Adipose tissue (tissue), 3 donors: ENCODE data around the gene FTCD. TPM values are rescaled to one million over a fixed set of nuclear protein-coding genes. Genes with fewer than 3 reads are reported as not detected.
"Not testable (repeated sequence)": the region's sequence is repeated elsewhere in the genome, so short reads cannot be mapped to it uniquely, and the experiment has no call there.

Experiments
- H3K27ac ChIP-seq: one replicate; pipeline ENCODE4 v1.5.1; 2013; ENCODE audit warnings: low read depth, low read length
- WGBS, 3 donors: extraction: QIAGEN DNeasy Blood & Tissue Kit; methylation state at CpG; one replicate each; pipeline ENCODE4 v1.1.7; 2013; 5-methylcytosine and 5-hydroxymethylcytosine counted together
- polyA plus RNA-seq, 3 donors: library from polyadenylated mRNA; stranded (reverse); fragments of 200-250 nt; gene quantifications; one replicate each; pipeline ENCODE4 v1.2.3, GENCODE V29; 2013
- donor health status: healthy with polysubstance abuse.
- donor health status: Bipolar disorder and iron deficiency.
- donor health status: healthy.

FTCD gene, protein sequence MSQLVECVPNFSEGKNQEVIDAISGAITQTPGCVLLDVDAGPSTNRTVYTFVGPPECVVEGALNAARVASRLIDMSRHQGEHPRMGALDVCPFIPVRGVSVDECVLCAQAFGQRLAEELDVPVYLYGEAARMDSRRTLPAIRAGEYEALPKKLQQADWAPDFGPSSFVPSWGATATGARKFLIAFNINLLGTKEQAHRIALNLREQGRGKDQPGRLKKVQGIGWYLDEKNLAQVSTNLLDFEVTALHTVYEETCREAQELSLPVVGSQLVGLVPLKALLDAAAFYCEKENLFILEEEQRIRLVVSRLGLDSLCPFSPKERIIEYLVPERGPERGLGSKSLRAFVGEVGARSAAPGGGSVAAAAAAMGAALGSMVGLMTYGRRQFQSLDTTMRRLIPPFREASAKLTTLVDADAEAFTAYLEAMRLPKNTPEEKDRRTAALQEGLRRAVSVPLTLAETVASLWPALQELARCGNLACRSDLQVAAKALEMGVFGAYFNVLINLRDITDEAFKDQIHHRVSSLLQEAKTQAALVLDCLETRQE
- under 1 TPM; 0.16 to 0.38 (median 0.34) TPM for polyA plus RNA-seq

DNA sequence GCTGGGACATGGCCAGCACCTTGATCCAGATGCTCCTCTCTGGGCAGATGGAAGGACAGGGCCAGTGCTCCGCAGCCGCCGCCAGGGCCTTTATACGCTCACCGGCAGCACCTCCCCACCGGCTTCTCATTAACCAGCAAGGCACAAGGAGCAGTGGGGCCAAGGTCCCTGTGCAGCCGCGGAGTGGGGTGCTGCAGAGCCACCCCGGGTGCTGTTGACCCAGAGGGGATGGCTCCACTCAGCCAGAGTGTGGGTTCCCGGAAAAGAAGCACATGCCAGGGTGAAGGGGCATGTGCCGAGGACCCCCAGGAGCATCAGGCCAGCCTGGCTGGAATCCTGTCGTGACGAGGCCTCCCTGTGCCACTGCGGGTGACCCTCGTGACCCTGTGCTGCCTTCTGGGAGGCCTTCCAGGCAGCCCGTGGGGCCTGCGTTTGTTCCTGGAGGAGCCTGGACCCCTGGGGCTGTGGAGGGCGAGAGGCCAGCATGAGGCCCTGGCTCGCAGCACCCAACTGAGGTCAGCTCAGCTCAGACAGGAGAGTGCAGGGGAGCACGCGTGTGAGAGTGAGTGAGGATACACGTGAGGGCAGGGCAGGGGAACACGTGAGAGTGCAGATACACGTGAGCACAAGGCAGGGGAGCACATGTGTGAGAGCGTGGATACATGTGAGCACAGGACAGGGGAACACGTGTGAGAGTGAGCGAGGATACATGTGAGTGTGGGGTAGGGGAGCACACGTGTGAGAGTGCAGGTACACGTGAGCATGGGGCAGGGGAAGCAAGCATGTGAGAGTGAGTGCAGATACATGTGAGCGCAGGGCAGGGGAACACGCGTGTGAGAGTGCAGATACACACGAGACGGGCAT lies at the start of gene FTCD:
Gene FTCD (minus strand): TSS at position 66 of the 864 bp plus-strand sequence. CDS start 56 bp downstream, at position 10.
- WGBS, 3 donors = 75 to 91% (median 89%) methylated on average over 34 of the region's 34 CpGs
- no peak within 1 kb of the TSS for H3K27ac ChIP-seq

DNA sequence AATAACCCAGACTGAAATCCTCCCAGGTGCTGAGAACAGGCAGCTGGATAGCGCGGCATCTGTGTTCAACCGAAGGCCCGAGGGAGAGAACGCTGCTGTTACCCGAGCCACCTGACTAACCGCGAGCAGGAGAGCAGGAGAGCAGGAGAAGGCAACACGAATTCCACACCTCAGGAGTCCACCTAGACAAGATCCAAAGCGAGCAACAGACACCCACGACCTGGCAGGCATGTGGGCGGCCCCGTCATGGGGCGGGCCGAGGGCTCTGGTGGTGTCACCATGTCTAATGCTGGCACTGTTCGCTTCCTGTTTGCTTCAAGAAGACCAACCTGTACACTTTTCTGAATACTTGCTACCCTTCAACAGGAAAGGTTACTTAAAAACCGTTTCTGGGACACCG lies 49.8 kb upstream of the FTCD start:
- 88 to 91% (median 88%) methylated on average over 18 of the region's 18 CpGs for WGBS, 3 donors
- H3K27ac ChIP-seq = no peak overlapping the region

DNA sequence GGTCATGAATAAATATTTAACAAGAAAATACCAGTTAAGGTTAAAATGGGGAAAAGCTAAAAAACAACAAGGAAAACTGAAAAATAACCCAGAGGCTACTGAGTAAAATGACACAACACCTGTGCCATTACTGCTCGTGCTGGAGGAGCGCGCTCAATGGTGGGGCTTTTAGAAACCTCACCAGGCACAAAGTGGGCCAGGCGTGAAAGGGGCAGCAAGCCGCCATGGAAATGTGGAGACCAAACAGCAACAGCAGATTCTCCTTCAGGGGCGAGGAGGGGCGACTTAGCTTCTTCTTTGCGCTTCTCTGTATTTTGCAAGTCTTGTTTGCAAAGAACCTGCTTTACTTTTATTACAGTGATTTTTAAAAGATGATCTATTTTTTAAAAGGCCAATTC lies 47.8 kb upstream of the FTCD start:
- H3K27ac ChIP-seq = no peak overlapping the region

DNA sequence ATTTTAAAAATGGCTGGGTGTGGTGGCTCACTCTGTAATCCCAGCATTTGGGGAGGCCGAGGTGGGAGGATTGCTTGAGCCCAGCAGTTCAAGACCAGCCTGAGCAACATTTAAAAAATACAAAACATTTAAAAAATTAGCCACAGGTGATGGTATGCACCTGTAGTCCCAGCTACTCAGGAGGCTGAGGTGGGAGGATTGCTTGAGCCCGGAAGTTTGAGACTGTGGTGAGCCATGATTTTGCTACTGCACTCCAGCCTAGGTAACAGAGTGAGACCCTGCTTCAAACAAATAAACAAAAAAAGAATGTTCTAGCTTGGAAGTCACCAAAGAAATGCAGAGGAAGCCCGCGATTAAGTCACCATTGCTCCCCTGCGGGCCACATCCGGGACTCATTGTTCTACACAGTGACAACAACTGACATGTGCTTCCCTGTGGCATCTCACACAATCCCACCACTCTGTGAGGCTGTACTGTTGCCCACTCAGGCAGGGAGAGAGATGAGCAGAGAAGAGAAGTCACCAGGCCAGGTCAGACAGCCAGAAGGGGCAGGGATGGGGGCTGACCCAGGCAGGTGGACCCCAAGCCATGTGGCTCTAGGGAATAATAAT lies 47.3 kb upstream of the FTCD start:
- WGBS, 3 donors = 83 to 91% (median 90%) methylated on average over 6 of the region's 6 CpGs
- no peak overlapping the region for H3K27ac ChIP-seq

More for the DNA sequence above, 47.8 kb upstream of the FTCD start:
- WGBS, 3 donors = 96 to 98% (median 97%) methylated on average over 8 of the region's 8 CpGs

DNA sequence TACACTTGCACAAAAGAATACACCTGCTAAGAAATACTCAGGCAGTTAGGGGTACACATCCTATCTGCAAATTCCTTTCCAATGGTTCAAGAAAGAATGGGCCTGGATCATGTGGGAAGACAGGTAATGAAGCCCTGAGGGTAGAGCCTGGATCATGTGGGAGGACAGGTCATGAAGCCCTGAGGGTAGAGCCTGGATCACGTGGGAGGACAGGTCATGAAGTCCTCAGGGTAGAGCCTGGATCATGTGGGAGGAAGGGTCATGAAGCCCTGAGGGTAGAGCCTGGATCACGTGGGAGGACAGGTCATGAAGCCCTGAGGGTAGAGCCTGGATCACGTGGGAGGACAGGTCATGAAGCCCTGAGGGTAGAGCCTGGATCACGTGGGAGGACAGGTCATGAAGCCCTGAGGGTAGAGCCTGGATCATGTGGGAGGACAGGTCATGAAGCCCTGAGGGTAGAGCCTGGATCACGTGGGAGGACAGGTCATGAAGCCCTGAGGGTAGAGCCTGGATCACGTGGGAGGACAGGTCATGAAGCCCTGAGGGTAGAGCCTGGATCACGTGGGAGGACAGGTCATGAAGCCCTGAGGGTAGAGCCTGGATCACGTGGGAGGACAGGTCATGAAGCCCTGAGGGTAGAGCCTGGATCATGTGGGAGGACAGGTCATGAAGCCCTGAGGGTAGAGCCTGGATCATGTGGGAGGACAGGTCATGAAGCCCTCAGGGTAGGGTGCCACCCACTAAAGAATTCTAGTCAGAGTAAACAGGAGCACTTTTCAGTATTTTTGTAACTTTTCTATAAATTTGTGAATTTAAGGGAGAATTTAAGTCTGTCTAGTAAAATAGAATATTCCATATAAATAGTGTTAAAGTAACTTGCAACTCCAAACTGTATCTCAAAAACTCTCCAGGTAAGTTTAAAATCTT lies 45.8 kb upstream of the FTCD start:
- not testable (repeated sequence) for H3K27ac ChIP-seq
- WGBS, 3 donors = 85 to 98% (median 89%) methylated on average over 2 to 3 of the region's 8 CpGs

DNA sequence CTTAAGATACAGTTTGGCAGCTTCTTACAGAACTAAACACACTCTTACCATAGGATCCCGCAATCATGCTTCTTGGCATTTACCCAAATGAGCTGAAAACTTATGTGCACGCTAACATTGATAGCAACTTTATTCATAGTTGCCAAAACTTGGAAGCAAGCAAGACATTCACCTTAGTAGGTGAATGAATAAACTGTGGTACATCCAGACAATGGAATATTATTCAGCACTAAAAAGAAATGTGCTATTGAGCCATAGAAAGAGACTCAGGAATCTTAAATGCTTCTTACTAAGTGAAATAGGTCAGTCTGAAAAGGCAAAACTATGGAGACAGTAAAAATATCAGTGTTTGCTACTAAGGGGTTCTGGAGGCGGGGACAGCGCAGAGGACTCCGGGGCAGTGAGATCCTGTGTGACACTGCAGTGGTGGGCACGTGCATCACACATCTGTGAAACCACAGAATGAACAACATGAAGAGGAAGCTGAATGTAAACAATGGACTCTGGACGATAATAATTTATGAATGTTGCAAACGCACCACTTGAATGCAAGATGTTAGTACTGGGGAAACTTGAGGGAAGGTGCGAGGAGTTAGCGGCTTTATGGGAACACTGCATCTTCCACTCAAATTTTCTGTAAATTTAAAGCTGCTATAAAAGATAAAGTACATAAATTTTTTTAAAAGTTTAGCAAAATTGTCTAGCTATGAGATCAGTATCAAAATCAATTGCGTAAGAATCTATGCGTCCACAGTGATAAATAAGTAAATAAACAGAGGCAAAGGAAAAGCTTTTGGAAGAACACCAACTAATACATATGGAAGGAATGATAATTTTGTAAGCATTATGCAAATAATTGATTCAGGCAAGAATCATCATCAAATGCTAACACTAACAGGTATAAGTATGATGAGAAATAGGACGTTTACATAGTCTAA lies 44.3 kb upstream of the FTCD start:
- H3K27ac ChIP-seq = no peak overlapping the region
- 80 to 85% (median 84%) methylated on average over 13 of the region's 13 CpGs for WGBS, 3 donors

DNA sequence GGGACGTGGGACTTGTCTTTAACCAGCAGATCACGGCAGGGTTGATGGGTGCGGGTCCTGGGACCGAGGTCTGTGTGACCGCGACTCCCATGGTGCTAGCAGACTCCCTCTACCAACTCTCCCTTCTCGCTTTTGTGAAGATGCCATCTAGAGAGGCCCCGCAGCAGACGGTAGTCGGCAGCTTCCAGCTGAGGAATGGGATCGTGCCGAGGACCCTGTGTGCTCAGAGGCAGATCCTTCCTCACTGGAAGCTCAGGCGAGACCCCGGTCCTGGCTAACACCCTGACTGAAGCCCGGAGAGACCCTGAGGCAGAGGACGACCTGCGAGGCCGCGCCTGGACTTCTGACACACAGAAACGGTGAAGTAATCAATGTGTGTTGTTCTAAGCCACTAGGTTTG lies 41.4 kb upstream of the FTCD start:
- no peak overlapping the region for H3K27ac ChIP-seq
- WGBS, 3 donors = 83 to 92% (median 91%) methylated on average over 20 of the region's 20 CpGs

DNA sequence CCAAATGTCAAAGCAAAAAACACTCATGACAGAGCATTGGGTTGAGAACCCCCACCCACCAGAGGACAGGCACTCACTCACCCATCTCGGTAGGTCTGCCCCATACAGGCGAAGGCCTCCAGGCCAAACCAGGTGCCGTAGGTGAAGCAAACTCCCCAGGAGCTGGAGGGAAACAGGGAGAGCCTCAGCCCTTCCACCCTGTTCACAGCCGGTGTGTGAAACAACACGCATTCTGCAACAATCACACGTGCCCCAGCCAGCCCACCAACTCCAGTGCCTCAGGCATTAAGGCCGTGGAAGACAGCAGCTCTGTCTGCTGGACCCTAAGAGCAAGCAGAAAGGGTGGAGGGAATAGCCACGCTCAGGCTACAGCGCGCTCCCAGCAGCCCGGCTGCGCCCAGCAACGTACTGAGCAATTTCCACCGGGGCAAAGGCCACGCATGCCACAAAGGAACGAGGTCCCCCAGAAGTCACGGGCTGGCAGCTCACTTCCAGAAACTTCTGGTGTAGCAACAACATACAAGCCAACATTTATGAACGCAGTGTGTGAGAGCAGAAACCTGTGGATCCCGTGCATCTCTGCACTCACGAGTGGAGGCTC lies 40.3 kb upstream of the FTCD start:
- no peak overlapping the region for H3K27ac ChIP-seq
- 90 to 93% (median 92%) methylated on average over 20 of the region's 20 CpGs for WGBS, 3 donors

DNA sequence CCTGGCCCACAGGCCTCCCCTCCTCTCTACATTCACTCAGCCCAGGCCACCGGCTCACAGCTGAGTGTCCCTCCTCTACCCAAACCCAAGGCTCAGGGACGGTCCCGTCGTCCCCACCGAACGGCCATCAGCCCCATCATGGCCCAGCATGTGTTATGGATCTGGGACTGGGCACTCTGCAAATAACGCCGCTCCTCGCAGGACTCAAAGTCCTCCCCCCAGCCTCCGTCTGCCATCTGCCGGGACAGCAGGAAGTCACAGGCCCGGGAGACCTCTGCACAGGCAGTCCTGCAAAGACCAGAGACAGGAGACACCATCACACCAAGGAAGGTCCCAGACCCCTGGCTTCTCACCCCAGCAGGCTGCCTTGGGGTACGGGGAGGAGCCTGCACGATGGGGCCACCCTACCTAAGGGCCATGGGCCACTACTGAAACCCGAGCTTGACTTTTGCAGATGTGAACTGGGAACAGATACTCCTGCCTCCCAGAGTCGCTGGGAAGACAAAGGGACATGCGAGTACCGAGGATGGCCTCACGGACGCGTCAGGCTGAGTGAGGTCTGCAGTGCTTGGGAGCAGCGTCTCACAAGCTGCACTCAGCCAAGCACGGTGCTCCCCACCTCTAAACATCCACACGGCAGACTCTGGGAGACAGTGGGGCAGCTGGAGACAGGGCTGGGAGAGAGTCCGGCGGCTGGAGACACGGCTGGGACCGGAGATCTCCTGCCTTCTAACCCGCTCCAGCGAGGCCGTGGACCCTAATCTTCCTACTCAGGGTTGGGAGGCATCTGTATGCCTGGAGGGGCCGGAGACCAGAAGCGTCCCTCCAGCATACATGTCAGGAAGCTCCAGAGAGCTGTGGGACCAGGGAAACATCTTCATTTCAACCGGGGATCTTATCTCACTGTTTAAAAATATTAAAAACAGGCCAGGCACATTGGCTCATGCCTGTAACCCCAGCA lies 39.3 kb upstream of the FTCD start:
- H3K27ac ChIP-seq = no peak overlapping the region
- WGBS, 3 donors = 92 to 95% (median 94%) methylated on average over 34 of the region's 34 CpGs

DNA sequence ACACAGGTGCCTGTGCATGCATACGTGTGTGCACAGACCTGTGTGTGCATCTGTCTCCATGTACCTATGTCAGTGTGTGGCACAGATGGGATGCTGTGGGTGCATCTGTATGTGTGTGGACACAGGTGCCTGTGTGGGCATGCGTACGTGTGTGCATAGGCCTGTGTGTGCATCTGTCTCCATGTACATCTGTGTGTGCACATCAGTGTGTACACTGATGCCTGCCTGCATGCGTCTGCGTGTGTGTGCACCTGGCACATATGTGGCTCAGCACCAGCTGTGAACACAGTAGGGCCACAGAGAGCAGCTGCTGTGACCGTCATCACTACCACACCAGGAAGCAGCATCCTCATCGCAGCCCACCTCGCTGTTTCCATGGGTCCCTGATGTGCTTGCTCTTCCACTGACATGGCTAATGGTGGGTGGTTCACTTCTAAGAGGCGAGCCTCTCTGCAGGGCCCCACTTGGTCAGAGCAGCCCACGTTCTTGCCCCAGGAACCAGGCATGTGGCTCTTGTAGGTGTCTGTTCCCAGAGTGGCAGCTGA lies 38.5 kb upstream of the FTCD start:
- H3K27ac ChIP-seq = no peak overlapping the region
- 92 to 97% (median 95%) methylated on average over 10 of the region's 10 CpGs for WGBS, 3 donors

DNA sequence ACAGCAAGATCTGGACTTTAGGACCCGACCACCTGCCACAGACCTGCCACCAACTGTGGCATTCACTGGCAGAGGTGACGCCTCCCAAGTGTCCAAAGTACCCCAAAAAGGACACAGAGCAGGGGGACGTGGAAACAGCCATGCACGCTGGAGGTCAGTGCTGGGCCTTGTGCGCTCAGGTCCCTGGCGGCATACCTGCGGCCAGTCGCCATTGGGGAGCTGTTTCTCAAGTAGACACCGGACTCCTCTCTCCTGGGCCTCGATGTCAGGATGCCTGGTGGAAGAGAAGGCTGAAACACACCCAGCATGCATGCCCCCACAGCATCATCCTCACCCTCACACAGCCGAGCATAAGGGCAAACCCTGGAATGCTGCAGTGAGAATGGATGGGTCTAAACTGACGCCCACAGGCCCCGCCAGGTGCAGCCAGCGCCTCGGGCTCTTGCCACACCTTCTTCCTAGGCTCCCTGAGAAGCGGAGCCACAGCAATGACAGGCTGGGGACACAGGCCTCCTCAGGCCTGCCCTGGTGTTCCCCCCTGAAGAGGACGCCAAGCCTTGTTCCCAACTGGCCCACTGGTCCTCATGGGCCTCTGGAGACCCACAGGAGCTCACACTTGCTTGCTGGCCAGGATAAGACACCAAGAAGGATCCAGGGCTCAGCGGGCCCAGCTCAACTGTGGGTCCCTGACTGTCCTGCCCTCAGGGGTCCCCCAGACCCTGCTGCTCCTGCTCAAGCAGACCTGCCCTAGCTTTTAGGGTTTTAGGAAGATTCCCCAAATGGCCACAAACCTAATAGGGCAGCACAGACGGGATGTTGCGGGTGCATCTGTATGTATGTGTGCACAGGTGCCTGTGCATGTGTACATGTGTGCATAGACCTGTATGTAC lies 36.6 kb upstream of the FTCD start:
- H3K27ac ChIP-seq = no peak overlapping the region
- 94 to 95% (median 95%) methylated on average over 20 of the region's 20 CpGs for whole genome bisulfite sequencing, 3 donors

DNA sequence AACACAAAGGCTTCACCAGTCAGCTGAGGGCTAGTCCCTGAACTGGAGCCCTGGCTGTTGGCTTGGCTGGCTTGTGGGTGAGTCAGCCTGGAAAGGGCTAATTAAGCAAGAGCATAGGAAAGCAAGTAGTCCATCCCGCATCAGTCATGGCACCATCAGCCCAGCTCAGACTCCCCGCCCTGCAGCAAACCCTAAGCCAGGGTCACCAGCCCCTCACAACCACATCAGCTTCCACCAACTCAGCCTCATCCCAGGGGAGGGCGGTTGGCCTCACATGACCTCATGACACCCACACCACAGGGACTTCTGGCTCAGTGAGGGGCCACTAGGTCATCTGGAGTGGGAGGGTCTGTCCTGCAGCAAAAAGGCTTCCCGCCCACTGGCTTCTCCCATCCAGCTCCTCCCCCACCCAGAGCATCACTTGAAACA lies 35.9 kb upstream of the FTCD start:
- WGBS, 3 donors = 81 to 94% (median 87%) methylated on average over 4 of the region's 4 CpGs
- H3K27ac ChIP-seq = no peak overlapping the region

DNA sequence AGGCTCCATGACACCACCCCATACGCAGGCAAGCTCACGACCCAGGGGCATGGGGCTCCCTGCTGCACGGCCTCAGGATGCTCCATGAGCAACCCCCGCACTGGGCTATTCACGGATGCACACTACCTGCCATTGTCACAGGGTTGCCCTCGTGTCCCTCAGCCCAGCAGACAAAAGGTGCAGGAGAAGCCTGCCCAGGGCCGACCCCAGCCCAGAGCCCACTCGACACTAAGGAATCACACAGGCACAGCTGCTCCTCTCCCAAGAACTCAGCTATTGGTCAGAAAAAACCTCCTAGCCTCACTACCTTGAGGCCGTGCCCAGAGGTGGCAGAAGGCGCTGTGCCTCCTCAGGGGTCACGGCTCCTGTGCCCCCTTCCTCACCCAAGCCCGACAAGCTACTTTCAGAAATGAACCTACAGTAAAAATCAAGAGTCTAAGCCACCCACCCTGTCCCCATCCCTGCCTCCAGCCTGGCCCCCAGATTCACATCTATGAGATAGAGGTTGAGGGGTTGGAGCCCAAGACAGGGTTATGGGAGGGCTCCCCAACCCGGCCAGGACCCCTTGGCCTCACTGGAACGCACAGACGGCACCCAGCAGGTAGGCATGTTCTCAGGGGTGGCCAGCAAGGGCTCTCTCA lies 35.2 kb upstream of the FTCD start:
- no peak overlapping the region for H3K27ac ChIP-seq
- WGBS, 3 donors = 95 to 96% (median 95%) methylated on average over 12 to 15 of the region's 15 CpGs
